CMK (cell line): ENCODE results near the gene PDXDC1.
"Not testable (repeated sequence)": the region's sequence is repeated elsewhere in the genome, so short reads cannot be mapped to it uniquely, and the experiment has no call there.

Experiments used
- DNase-seq: peaks from one replicate; pipeline ENCODE4 v3.0.0-alpha.2; 2010; ENCODE audit warnings: low read depth

PDXDC1 gene

DNA sequence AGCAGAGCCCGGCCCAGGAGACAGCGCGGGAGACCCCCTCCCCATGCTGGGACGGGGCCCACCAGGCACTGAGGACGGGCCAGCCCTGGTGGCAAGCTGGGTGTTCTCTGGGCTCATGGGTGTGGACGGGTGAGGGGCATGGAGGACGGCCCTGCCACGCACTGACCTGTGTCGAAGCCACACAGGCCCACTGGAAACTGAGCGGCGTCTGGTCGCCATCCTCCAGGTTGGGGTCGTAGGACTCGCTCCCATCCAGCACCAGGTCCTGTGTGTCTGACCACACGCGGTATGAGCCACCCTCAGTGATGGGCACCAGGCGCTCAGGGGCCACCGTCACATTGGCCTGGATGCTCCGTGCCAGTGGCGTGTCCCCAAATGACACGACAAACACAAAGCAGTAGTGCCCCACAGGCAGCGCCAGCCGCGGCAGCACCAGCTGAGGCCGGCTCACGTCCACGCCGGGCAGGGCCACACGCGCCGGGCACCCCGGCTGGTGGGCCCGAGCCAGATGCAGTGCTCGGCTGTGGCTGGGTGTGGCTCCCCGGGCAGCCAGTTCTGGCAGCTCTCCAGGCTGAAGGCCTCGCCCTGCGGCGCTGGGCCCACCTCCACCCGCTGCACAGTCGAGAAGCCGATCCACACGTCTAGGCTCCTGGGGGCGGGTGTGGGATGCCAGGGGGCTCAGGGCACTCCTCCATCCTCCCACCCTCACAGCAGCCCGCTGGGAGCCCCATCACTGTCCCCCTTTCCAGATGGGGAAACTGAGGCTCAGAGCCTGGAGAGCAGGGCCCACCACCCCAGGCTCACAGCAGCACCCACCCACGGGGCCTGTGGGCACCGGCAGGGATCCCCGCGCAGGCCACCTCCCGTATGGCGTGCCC lies 160.9 kb downstream of the PDXDC1 start:
- DNase-seq: not testable (repeated sequence)

DNA sequence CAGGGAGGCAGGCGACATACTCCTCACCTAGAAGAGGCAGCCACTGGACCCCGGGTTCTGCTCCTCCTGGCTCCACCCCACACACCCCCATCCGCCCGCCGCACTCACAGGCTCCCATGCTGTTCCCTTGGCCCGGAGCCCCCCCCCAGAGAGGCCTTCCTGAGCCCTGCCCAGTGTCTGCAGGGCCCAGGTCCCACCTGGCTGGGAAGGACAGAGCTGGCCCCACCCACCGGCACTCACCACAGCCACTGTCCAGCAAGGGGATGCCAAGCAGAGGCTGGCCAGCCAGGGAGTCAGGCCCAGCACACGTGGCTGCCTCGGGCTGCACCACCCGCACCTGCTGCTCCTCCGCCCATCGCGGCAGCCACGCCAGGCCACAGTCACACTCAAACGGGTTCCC lies 162.7 kb downstream of the PDXDC1 start:
- not testable (repeated sequence) for DNase-seq

DNA sequence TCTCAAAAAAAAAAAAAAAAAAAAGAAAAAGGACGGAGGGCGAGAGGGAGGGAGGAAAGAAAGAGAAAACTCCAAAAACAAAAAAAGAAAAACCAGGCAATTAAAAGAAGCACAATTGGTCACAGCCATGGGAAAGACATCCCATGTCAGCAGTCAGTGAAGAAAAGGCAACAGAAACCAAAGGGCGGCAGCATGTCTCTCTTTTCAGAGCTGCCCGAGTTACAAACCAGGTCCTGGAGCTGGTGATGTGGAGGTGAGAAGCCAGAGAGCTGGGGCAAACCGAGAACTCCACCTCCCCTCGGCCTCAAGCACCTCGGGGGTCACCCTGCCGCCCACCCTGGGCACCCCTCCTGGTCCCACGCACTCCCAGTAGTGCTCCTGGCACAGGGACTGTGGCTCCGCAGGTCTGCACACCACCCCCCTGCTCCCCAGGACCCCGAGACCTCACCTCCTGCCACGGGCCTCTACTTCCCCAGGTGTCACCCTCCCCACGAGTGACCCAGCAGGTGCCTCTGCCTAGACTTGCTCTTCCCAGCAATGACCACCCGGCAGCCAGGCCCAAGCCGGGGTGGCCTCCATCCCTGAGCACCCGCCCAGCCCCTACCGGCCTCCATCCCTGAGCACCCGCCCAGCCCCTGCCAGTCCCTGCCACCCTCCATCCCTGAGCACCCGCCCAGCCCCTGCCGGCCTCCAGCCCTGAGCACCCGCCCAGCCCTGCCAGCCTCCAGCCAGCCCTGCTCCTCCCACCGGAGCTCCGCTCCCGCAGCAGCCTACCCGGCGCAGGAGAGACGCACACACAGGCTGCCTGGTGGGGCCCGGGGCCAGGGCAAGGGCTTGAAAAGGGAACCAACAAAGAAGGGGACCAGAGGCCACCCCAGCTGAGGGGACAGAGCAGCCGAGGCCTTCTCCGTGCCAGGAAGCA lies 165.9 kb downstream of the PDXDC1 start:
- not testable (repeated sequence) for DNase-seq

DNA sequence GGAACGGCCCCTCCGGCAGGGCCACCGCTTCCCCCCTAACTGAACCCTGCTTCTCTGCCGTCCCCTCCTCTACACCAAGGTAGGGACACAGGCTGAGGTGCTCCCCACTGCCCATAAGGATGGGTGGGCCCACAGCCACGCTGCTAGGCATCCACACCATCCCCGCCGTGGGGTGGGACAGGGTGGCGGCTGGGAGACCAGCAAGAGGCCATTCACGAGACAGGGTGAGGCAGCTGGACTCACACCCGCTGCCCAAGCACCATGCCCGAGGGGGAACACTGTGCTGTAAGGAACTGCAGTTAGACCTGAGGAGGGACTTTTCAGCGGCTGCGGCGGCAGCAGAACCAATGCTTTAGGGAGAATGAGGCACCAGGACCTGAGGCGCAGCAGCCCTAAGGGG lies 166.8 kb downstream of the PDXDC1 start:
- DNase-seq: no peak

DNA sequence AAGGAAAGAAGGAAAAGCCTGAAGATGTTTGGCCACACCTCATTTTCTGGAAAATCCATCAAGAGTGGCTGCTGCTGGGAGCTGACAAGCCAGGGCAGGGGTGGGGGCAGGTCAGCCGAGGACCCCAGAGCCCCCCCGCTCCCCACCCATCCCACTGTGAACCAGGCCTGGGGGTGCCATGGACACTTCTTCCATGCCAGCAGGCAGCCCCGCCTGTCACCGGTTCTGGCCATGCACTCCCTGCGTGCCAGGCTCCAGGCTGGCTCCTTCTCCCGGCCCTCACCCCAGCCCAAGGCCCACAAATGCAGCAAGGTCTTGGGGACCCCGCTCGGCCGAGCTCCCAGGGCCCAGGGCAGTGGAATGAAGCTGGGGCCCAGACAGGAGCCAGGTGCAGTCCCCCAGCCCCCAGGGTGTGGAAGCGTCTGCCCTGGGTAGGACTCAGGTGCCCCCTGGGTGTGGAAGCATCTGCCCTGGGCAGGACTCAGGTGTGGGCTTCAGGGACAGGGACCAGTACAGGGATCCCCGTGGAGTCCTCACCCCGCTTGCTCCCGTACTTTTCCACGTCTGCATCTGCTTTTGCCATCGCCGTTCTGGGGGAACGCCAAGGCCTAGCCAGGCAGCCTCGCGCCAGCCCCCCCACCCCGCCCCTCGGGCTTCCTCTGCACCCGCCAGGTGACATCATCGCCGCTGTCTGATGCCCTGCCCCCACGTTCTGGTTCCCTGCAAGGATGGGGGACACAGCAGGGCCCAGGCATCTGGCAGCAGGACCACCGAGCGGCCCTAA lies 167.5 kb downstream of the PDXDC1 start:
- not testable (repeated sequence) for DNase-seq

- DNase-seq: not testable (repeated sequence)
Measured at GRCh38 chr16:15142891-15143600, 168.2 kb downstream of the PDXDC1 start.

DNA sequence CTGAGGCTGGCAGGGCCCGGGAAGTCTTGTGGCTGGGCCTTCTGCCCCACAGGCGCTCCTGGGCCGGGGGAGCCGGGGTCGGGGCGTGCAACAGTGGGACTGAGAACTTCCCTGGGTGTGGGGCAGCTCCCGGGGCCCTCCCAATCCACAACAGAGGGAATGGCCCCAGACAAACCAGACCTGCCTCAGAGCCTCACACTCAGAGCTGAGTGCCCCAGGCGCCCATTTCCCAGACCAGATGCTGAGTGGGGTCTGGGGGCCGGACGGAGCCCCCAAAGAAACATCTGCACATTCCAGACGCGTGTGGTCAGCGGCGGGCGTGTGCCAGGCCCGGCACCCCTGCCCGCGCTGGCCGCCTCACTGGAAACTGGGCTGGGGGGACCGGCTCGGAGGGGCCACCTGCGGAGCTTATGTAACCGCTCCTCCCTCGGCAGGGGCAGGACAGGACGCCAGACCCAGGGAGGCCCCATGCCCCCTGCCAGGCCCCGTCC lies 168.8 kb downstream of the PDXDC1 start:
- DNase-seq: not testable (repeated sequence)

DNA sequence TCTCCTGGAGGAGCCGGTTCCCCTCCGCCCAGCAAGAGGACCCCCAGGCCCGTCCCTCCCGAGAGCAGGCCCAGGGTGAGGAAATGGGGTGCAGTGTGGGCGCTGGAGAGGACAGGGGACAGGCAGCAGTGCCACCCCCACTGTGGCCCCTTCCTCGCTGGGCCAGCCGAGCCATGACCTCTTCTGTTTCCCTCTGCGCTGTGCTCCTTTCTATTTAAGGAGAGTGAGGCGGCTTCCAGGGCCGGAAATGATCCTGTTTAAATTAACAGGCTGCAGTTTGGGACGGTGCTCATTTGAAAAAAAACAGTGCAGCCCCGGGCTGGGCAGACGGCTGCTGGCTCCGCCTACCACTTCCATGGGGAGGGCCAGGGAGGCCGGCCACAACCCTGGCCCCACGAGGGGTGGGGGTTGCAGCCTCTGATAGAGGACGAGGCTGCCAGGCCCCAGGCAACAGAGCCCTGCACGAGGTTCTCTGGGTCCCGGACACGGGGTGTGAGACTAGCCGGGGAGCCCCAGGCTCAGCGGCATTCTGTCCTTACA lies 169.3 kb downstream of the PDXDC1 start:
- DNase-seq: not testable (repeated sequence)

DNA sequence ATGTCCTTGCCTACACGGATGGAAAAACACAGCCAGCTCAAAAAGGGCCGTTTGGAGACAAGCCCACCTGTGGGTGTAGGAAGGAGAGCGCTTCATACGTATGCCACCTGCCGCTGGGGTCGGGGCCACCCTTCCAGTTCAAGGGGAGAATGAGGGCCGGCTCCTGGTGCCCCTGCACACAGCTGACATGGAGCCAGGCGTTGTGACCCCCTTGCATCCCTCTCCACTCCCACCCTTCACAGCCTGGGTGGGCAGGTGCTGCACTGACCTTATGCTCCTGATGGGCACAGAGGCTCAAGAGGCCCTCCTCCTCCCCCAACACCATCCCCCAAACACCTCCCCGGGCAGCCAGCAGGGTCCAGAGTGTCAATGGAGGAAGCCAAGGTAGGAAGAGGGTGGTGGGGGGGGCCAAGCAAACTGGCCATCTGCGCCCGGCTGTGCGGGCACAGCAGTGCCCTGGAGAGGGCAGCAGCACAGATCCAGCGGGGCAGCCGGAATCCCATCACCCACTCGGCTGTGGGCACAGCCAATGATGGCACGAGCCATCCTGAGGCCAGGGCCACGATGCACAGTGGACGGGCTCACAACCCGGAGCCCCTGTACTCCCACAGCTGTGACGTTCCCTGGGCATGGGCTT lies 170.1 kb downstream of the PDXDC1 start:
- not testable (repeated sequence) for DNase-seq

GRCh38 chr16:15145418-15146263 lies 170.8 kb downstream of the PDXDC1 start:
- not testable (repeated sequence) for DNase-seq

- not testable (repeated sequence) for DNase-seq
Measured at GRCh38 chr16:15146264-15146662, 171.4 kb downstream of the PDXDC1 start.

DNA sequence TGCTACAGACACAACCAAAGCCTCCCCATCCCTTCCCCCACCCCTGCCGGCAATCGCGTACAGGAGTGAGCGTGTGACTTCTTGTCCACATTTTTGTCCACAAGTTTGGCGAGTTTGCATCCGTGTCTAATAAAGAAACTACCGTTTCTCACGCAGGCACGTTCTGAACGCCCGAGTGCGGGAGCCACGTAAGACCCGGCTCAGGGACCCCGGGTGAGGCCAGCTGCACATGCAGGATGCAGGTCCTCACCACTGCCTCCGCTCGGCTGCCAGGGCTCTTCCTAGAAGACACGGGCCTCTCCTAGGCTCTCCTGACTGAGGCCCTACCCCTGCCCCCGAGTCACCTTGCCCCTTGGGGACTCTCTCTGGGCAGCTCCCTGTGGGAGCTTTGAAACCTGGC lies 174.0 kb downstream of the PDXDC1 start:
- DNase-seq: not testable (repeated sequence)

- not testable (repeated sequence) for DNase-seq
Measured at GRCh38 chr16:15149260-15149659, 174.4 kb downstream of the PDXDC1 start.

GRCh38 chr16:15154005-15154404 lies 179.2 kb downstream of the PDXDC1 start:
- not testable (repeated sequence) for DNase-seq

DNA sequence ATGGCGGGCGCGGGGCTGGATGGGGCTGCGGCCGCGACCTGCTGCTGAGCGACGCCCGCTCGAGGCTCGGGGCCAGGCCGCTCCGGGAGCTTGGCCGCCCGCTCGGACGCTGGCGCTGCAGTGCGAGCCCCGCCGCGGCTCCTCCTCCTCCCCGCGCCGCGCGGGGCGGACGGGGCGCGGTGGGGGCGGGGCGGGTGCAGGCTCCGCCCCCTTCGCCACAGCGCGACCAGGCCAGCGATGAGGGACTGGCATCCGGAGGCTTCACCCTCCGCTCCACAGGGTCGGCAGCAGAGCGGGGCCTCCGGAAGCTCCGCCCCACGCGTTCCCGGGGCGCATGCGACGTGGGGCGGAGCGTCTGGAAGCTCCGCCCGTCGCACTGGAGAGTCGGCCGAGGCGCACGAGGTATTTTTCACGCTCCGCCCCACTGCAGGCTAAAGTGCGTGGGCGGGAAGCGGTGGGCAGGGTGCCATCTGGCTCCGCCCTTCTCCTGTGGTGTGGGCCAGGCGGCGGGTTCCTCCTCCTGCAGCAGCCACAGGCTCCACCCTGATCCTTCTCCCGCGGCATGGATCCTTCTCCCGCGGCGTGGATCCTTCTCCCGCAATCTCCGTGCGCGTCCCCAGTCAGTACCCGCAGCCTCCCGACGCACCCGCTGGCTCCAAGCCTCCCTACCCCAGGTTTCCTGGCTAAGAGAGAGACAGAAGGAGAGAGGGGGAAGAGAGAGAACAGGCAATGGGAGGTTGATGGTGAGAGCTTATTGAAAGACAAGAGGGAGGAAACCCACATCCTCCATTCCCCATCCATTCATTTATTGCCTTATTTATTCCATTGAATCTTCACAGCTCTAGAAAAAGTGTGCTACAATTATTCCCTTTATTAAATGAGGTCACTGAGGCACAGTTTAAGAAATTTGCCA lies 180.1 kb downstream of the PDXDC1 start:
- DNase-seq: peak; percentile 89

GRCh38 chr16:15157644-15158043 lies 182.8 kb downstream of the PDXDC1 start:
- not testable (repeated sequence) for DNase-seq

DNA sequence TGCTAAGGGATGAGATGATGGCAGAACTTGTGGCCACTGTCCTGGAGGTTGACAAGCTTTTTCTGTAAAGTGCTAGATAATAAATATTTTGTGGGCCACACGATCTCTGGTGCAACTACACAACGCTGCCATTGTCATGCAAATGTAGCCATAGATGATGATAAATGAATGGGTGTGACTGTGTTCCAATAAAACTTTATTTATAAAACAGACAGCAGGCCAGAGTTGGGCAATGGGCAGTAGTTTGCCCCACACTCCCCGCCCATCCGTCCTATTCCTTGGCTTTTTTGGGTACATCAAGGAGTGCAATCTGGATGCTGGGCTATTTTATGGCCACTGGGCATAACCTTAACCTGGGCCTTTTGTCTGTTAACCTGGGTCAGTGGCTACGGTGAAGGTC lies 184.8 kb downstream of the PDXDC1 start:
- DNase-seq: not testable (repeated sequence)

- not testable (repeated sequence) for DNase-seq
Measured at GRCh38 chr16:15160571-15160970, 185.7 kb downstream of the PDXDC1 start.
